Mesodermal cell (in vitro differentiated cells): ENCODE results near the gene MRPL21.

Experiments
- H3K27ac ChIP-seq: 2 replicates; pipeline ENCODE4 v1.7.0; 2013; ENCODE audit warnings: mild to moderate bottlenecking, low read depth, low read length, moderate library complexity; ENCODE audit not compliant: severe bottlenecking
- H3K36me3 ChIP-seq: 2 replicates; pipeline ENCODE4 v1.7.1; 2013; ENCODE audit warnings: mild to moderate bottlenecking, low read length, moderate library complexity; ENCODE audit not compliant: control insufficient read depth, insufficient read depth
- H3K4me1 ChIP-seq: one replicate; pipeline ENCODE4 v1.7.1; 2013; ENCODE audit warnings: mild to moderate bottlenecking, low read length; ENCODE audit not compliant: insufficient read depth, control insufficient read depth, poor library complexity, severe bottlenecking
- H3K4me3 ChIP-seq: 2 replicates; pipeline ENCODE4 v1.7.0; 2013; ENCODE audit warnings: low read length, control low read depth, mild to moderate bottlenecking; ENCODE audit not compliant: insufficient read depth, poor library complexity, severe bottlenecking; ENCODE audit errors: extremely low read depth
- H3K9me3 ChIP-seq: 2 replicates; pipeline ENCODE4 v1.7.1; 2013; ENCODE audit warnings: mild to moderate bottlenecking, low read length, moderate library complexity; ENCODE audit not compliant: control insufficient read depth
- WGBS, 2 experiments: methylation state at CpG; one replicate each; pipeline ENCODE4 v1.1.5; 2013; ENCODE audit warnings: missing lambda C conversion rate in 2 of 2; ENCODE audit not compliant: insufficient coverage in 2 of 2; 5-methylcytosine and 5-hydroxymethylcytosine counted together

Gene MRPL21

DNA sequence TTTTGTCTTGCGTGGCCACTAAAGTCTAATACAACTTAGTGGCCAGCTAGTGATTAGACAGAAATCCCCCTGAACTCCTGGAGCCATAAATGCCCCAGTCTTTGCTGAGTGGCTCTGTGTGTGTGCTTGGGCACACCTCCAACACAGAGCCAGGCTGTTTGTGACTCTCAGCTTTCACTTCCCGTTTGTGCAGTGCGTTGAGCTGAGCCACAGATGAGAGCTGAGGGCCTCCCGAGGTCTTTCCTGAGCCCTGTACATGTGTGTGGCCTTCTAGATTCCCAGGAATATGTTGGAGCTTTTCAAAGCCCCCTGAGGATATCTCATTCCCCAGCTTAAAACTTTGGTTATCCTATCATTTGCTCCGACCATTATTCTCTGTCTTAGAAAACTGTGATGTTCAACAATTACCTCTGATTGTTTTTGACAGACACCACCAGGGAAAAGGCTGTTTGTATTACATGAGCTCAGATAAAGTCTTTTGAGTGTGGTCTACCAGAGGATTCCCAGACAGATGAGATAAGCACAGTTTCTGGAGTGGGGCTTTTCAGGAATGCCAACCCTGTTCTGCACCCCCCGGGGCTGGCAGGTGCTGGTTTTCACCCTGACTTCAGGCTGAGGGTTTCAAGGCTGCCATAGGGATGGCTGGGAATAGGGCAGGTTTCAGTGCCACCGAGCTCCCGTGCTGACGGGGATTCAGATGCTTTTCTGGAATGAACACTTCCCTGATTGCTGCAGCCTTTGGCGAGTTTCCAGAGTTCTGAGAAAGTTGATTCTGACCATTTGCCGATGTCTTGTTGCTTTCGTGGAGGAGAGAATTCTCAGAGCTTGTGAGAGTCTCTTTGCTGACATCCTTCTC, 23.9 kb upstream of the MRPL21 start:
- 94 to 95% methylated on average over 11 to 12 of the region's 12 CpGs for WGBS, 2 experiments
- Histone ChIP-seq H3K27ac (no peak overlapping the region), H3K36me3 (peaks cover 84% of the 10 kb centered on the region), H3K9me3 (peaks cover 30% of the 10 kb centered on the region), H3K4me3 (no peak overlapping the region), H3K4me1 (no peaks in the 10 kb centered on the region)

DNA sequence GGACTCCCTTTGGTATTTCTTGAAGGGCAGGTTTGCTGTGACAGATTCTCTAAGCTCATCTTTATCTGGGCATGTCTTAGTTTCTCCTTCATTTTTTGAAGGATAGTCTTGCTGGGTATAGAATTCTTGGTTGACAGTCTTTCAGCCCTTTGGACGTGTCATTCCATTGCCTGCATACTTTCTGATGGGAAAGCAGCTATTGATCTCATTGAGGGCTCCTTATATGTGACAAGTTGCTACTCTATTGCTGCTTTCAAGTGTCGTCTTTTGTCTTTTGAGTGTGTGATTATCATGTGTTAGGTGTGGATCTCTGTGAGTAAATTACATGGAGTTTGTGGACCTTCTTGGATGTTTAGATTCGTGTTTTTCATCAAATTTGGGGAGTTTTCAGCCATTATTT, 22.0 kb upstream of the MRPL21 start:
- Histone ChIP-seq H3K9me3 (peaks cover 30% of the 10 kb centered on the region), H3K36me3 (peaks cover 100% of the 10 kb centered on the region), H3K4me1 (no peaks in the 10 kb centered on the region), H3K4me3 (no peak overlapping the region), H3K27ac (no peak overlapping the region)
- WGBS, 2 experiments, result 95 to 100% methylated on average over 1 to 2 of the region's 3 CpGs

DNA sequence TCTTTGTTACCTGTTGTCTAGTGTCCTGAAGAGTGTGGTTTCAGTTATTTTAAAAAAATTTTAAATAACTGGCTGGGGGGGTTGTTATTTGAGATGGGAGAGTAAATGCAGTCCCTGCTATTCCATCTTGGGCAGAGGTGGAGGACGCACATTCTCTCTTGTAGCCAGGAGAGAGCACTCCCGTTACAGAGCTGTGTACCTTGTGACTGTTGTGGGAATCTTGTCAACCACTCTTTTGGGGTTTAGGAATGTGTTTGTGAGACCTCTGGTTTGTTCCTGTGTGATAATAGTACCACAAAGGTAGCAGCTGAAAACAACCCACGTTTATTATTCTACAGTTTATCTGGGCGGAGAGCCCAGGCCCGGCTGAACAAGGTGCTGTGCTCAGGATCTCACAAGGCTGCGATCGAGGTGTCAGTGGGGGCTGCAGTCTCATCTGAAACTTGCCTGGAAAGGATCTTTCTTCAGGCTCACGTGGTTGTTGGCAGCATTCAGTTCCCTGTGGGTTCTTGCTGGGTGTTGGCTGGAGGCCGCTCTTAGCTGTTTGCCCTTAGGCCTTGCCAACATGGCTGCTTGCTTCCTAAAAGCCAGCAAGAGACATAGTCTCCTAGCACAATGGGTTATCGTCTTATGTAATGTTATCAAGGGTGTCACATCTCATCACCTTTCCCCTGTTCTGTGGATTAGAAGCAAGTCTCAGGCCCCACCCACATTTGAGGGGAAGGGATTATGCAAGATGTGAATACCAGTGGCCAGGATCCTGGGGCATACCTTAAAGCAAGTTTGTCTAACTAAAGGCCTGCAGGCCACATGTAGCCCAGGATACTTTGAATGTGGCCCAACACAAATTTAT, 20.7 kb upstream of the MRPL21 start:
- no peak overlapping the region for H3K27ac ChIP-seq
- no peaks in the 10 kb centered on the region for H3K4me1 ChIP-seq
- peaks cover 100% of the 10 kb centered on the region for H3K36me3 ChIP-seq
- H3K9me3 ChIP-seq, result peaks cover 30% of the 10 kb centered on the region
- H3K4me3 ChIP-seq, result no peak overlapping the region
- 92 to 96% methylated on average over 6 to 9 of the region's 10 CpGs for WGBS, 2 experiments

DNA sequence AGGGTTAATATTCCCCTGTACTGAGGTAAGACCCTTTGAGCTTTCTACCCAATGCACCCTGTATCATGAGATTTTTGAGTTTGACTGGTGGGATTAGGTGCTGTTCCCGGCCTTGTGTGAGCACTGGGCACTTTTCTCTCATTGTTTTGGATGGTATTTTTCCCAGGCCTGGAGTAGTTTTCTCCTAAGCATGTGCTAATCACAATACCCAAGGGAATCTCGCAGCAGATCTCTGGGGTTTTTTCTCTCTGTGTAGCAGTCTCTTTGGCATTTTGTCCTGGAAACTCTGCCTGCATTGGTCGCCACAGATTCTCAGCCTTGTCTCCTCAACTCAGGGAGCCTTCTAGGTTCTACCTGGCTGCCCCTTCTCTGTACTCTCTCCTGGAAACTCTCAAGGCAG, 20.0 kb upstream of the MRPL21 start:
- Histone ChIP-seq H3K27ac (no peak overlapping the region), H3K4me1 (no peaks in the 10 kb centered on the region), H3K4me3 (no peak overlapping the region), H3K36me3 (peaks cover 99% of the 10 kb centered on the region), H3K9me3 (peaks cover 30% of the 10 kb centered on the region)
- 92 to 96% methylated on average over 2 to 3 of the region's 3 CpGs for WGBS, 2 experiments

DNA sequence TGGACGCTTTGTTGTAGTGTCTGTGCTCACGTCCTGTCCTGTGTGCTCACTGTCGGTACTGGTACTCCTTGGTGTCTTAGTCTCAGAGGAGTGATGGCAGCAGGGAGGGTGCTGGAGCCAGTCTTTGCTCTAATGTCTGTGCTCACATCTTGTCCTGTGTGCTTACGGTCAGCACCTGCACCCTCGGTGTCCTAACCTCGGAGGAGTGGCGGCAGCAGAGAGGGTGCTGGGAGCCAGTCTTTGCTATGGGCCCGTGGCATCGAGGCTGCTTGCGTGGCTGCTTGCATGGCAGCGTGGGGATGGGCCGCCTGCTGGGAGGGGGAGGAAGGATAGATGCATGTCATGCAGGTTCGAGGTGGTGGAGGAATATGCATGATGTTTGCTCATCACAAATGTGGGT, 12.8 kb upstream of the MRPL21 start:
- Histone ChIP-seq H3K9me3 (no peaks in the 10 kb centered on the region), H3K36me3 (peaks cover 96% of the 10 kb centered on the region)
- WGBS, 2 experiments, result 96 to 98% methylated on average over 11 of the region's 13 CpGs

DNA sequence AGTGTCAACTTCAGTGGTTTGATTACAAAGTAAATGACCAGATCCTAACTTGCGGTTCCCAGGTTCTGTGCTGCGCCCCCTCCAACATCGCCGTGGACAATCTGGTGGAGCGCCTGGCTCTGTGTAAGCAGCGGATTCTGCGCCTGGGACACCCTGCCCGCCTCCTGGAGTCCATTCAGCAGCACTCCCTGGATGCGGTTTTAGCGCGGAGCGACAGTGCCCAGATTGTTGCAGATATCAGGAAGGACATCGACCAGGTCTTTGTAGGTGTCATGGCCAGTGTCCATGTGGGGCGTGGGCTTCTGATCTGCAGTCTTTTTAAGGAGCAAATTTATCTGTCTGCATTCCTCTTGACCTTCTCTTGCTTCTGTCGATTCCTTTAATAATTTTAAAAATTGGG, 11.1 kb upstream of the MRPL21 start:
- whole genome bisulfite sequencing, 2 experiments, result 97 to 98% methylated on average over 14 of the region's 15 CpGs
- H3K9me3 ChIP-seq, result no peaks in the 10 kb centered on the region
- peaks cover 96% of the 10 kb centered on the region for H3K36me3 ChIP-seq
- no peak overlapping the region for H3K27ac ChIP-seq
- no peaks in the 10 kb centered on the region for H3K4me1 ChIP-seq
- H3K4me3 ChIP-seq, result no peak overlapping the region

More for the DNA sequence above, 12.8 kb upstream of the MRPL21 start:
- Histone ChIP-seq H3K4me1 (no peaks in the 10 kb centered on the region), H3K4me3 (no peak overlapping the region), H3K27ac (no peak overlapping the region)

DNA sequence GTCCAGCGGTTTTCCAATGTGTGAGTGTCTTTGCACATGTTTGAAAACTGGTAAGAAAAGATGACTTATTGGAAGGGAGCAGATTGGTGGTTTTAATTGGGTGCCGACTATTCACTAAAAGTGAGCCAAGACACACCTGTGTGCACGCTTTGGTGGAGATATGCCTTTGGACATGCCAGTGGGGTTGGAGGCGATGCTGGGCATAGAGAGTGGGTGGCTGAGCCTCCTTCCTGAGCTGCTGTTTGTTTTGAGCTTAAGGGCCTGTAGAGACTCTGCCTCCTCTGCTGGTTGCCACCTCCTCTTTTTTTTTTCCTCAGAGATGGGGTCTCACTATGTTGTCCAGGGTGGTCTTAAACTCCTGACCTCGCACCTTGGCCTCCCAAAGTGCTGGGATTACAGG, 9.6 kb upstream of the MRPL21 start:
- peaks cover 95% of the 10 kb centered on the region for H3K36me3 ChIP-seq
- WGBS, 2 experiments, result 95 to 100% methylated on average over 3 to 5 of the region's 5 CpGs

DNA sequence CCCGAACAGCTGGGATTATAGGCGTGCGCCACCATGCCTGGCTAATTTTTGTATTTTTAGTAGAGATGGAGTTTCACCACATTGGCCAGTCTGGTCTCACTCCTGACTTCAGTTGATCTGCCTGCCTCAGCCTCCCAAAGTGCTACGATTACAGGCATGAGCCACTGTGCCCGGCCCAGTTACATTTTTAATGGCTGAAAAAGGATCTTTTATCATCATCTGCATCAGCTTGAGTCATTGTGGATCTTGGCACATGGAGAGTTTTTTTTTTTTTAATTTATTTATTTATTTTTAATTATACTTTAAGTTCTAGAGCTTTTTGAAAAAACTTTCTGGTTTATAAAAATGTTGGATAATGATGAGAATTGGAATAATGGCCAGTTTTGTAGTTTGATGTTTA, 8.6 kb upstream of the MRPL21 start:
- Histone ChIP-seq H3K4me3 (no peak overlapping the region), H3K4me1 (no peaks in the 10 kb centered on the region), H3K9me3 (no peaks in the 10 kb centered on the region), H3K27ac (no peak overlapping the region), H3K36me3 (peaks cover 96% of the 10 kb centered on the region)
- 82 to 100% methylated on average over 1 to 2 of the region's 5 CpGs for WGBS, 2 experiments

More for the DNA sequence above, 9.6 kb upstream of the MRPL21 start:
- Histone ChIP-seq H3K4me1 (no peaks in the 10 kb centered on the region), H3K9me3 (no peaks in the 10 kb centered on the region), H3K27ac (no peak overlapping the region), H3K4me3 (no peak overlapping the region)

DNA sequence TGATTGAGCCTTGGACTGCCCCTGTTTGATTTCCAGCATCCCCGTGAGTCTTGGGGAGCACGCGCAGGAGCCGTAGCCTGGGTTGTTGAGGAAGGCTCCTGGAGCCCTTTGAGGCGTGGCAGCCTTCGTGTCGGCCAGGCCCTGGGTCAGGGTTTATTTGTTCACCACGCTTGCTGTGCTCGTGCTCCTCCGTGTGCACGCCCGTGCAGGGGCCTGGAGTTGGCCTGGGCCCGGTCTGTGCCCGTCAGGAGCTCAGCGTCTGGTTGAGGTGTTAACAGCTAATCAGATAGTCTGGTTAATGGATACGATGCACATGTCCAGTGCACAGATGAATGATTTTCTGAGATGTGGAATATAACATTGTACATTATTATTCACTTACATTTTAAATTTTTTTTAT, 8.1 kb upstream of the MRPL21 start:
- H3K9me3 ChIP-seq, result no peaks in the 10 kb centered on the region
- no peaks in the 10 kb centered on the region for H3K4me1 ChIP-seq
- WGBS, 2 experiments, result 94 to 96% methylated on average over 12 of the region's 16 CpGs
- H3K4me3 ChIP-seq, result no peak overlapping the region
- H3K27ac ChIP-seq, result no peak overlapping the region
- peaks cover 97% of the 10 kb centered on the region for H3K36me3 ChIP-seq

DNA sequence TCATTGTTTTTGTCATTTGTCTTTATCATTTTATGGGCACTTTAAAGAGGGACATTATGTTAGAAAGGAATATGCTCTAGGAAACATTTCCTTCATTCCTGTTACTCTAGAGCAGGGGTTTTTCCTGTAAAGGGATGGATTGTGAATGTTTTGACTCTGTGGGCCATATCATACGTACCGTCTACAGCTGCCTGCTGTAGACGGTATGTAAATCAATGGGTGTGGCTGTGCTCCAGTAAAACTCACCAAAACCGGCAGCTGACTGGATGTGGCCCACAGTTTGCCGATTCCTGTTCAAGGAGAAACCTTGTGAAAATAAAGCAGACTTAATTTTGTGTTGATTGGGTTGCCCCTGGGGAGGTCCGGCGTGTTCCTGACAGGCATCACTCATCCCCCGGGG, 7.3 kb upstream of the MRPL21 start:
- Histone ChIP-seq H3K36me3 (peaks cover 92% of the 10 kb centered on the region), H3K27ac (no peak overlapping the region), H3K9me3 (no peaks in the 10 kb centered on the region), H3K4me1 (no peaks in the 10 kb centered on the region), H3K4me3 (no peak overlapping the region)
- WGBS, 2 experiments, result 80 to 87% methylated on average over 6 of the region's 8 CpGs
